GM12892 (cell line): ENCODE measurements around the gene SAMD13.

Experiments used
- POLR2A ChIP-seq: IDR thresholded peaks from 2 replicates; pipeline ENCODE4 v1.6.1; 2011; ENCODE audit warnings: low read depth, low read length, control low read depth
- TAF1 ChIP-seq: IDR thresholded peaks from 2 replicates; pipeline ENCODE4 v1.6.1; 2011; ENCODE audit warnings: low read depth, mild to moderate bottlenecking, control low read depth, low read length, borderline replicate concordance

GRCh38 chr1:84259376-84259775, 42.1 kb upstream of the SAMD13 start:
- TF ChIP-seq TAF1: no peak
- no peak for TF ChIP-seq POLR2A
